GM23338 (cell line): ENCODE results near the gene ACKR1. TPM values are rescaled to one million over a fixed set of nuclear protein-coding genes. Genes with fewer than 3 reads are reported as not detected.

Source experiments
- ATAC-seq: fragments of 200-7000 bp; cut with Tn5 transposase; 3 replicates; pipeline ENCODE4 v1.9.1; 2020
- DNase-seq: peaks from one replicate; pipeline ENCODE4 v3.0.0-alpha.2; 2015; ENCODE audit warnings: low spot score
- H2AFZ ChIP-seq: fragments of 200-600 bp; sonication (generic); 2 replicates; pipeline ENCODE4 v1.8.0; 2016; ENCODE audit warnings: antibody characterized with exemption, mild to moderate bottlenecking, moderate library complexity
- H3F3A ChIP-seq: fragments of 200-600 bp; sonication (generic); replicated peaks from 2 replicates; pipeline ENCODE4 v1.8.0; 2017; ENCODE audit warnings: antibody characterized with exemption, mixed run types, low read depth
- H3K27ac ChIP-seq: fragments of 200-600 bp; sonication (generic); 2 replicates; pipeline ENCODE4 v1.6.1; 2016; ENCODE audit warnings: low read depth
- H3K27me3 ChIP-seq: fragments of 200-600 bp; sonication (generic); 2 replicates; pipeline ENCODE4 v1.8.0; 2016; ENCODE audit warnings: mild to moderate bottlenecking, mixed run types, moderate library complexity; ENCODE audit not compliant: insufficient read depth
- H3K36me3 ChIP-seq: fragments of 200-600 bp; sonication (generic); 2 replicates; pipeline ENCODE4 v1.8.0; 2016; ENCODE audit warnings: mild to moderate bottlenecking; ENCODE audit not compliant: insufficient read depth
- H3K4me1 ChIP-seq: fragments of 200-600 bp; sonication (generic); 2 replicates; pipeline ENCODE4 v1.8.0; 2016; ENCODE audit warnings: mild to moderate bottlenecking, moderate library complexity; ENCODE audit not compliant: insufficient read depth
- H3K4me2 ChIP-seq: fragments of 200-600 bp; sonication (generic); 2 replicates; pipeline ENCODE4 v1.7.1; 2017; ENCODE audit warnings: mixed run types
- H3K4me3 ChIP-seq: fragments of 200-600 bp; sonication (generic); 2 replicates; pipeline ENCODE4 v1.6.1; 2016; ENCODE audit warnings: mixed run types
- H3K79me2 ChIP-seq: fragments of 200-600 bp; sonication (generic); replicated peaks from 2 replicates; pipeline ENCODE4 v1.8.0; 2017; ENCODE audit warnings: mild to moderate bottlenecking; ENCODE audit not compliant: insufficient read depth
- H3K9me2 ChIP-seq: fragments of 200-600 bp; sonication (generic); 2 replicates; pipeline ENCODE4 v1.8.0; 2017; ENCODE audit not compliant: insufficient read depth
- H4K20me1 ChIP-seq: fragments of 200-600 bp; sonication (generic); replicated peaks from 2 replicates; pipeline ENCODE4 v1.8.0; 2017; ENCODE audit warnings: mild to moderate bottlenecking; ENCODE audit not compliant: insufficient read depth
- H3K27ac Mint-ChIP-seq: 2 replicates; pipeline ENCODE4 v1.8.0; 2020; ENCODE audit warnings: inconsistent platforms, mild to moderate bottlenecking, moderate library complexity, mixed read lengths
- H3K27me3 Mint-ChIP-seq: 3 replicates; pipeline ENCODE4 v1.8.0; 2022; ENCODE audit warnings: low read depth, mild to moderate bottlenecking, moderate library complexity, mixed read lengths, inconsistent platforms; ENCODE audit not compliant: insufficient read depth, poor library complexity
- H3K36me3 Mint-ChIP-seq: 3 replicates; pipeline ENCODE4 v1.8.0; 2021; ENCODE audit warnings: low read depth, mild to moderate bottlenecking, inconsistent platforms, moderate library complexity, mixed read lengths
- H3K4me1 Mint-ChIP-seq: 3 replicates; pipeline ENCODE4 v1.8.0; 2020; ENCODE audit warnings: mild to moderate bottlenecking, inconsistent platforms, mixed read lengths
- H3K4me3 Mint-ChIP-seq: 3 replicates; pipeline ENCODE4 v1.8.0; 2021; ENCODE audit warnings: moderate library complexity, mild to moderate bottlenecking, inconsistent platforms, mixed read lengths
- H3K9me3 Mint-ChIP-seq: 3 replicates; pipeline ENCODE4 v1.8.0; 2020; ENCODE audit warnings: moderate library complexity, mild to moderate bottlenecking, inconsistent platforms, mixed read lengths
- CREB1 ChIP-seq: fragments of 250-450 bp; sonication (Bioruptor Pico); IDR thresholded peaks from 2 replicates; pipeline ENCODE4 v1.5.0; 2020; ENCODE audit warnings: low read depth, mild to moderate bottlenecking, moderate library complexity
- CTCF ChIP-seq, 2 experiments: fragments of 200-600 bp in 1 of 2; sonication (generic) in 1 of 2; conservative IDR thresholded peaks; 2 replicates each; pipeline versions ENCODE4 v1.5.1 to v1.6.1; 2016 to 2017; ENCODE audit warnings: antibody characterized with exemption in 2 of 2, low read depth in 2 of 2, mild to moderate bottlenecking in 2 of 2, moderate library complexity in 1 of 2
- EZH2 ChIP-seq: fragments of 200-600 bp; sonication (generic); IDR thresholded peaks from one replicate; pipeline ENCODE4 v1.8.0; 2017; ENCODE audit warnings: antibody characterized with exemption, mild to moderate bottlenecking, low read depth; ENCODE audit not compliant: unreplicated experiment
- EZH2phosphoT487 ChIP-seq: fragments of 200-600 bp; sonication (generic); IDR thresholded peaks from one replicate; pipeline ENCODE4 v1.8.1; 2018; ENCODE audit warnings: antibody characterized with exemption; ENCODE audit not compliant: unreplicated experiment
- ZNF114 ChIP-seq: fragments of 250-450 bp; sonication (Bioruptor Pico); IDR thresholded peaks from 2 replicates; pipeline ENCODE4 v1.5.0; 2020; ENCODE audit warnings: mild to moderate bottlenecking, moderate library complexity
- polyA plus RNA-seq: library from polyadenylated mRNA; unstranded; fragments of >200 nt; fragmentation: Nextera tagmentation; extraction: Ambion mirVana; gene quantifications from 2 replicates; pipeline ENCODE4 v1.2.1, GENCODE V29; 2016
- total RNA-seq: library from RNA; depleted of rRNA; stranded (reverse); fragments of >200 nt; shearing (Covaris generic); gene quantifications from 2 replicates; pipeline ENCODE4 v1.2.3, GENCODE V29; 2014
- TF ChIP-seq, protein P1 (sequence below): fragments of 250-450 bp; sonication (Bioruptor Pico); IDR thresholded peaks from 2 replicates; pipeline ENCODE4 v1.5.0; 2020; ENCODE audit warnings: mild to moderate bottlenecking, moderate library complexity
- TF ChIP-seq, protein P2 (sequence below): IDR thresholded peaks from one replicate; pipeline ENCODE4 v1.6.1; 2018; ENCODE audit warnings: antibody characterized with exemption; ENCODE audit not compliant: unreplicated experiment

ACKR1 gene
- total and polyA plus RNA-seq, 2 experiments from 2014 or later, result 0.29 TPM; not detected in 1

DNA sequence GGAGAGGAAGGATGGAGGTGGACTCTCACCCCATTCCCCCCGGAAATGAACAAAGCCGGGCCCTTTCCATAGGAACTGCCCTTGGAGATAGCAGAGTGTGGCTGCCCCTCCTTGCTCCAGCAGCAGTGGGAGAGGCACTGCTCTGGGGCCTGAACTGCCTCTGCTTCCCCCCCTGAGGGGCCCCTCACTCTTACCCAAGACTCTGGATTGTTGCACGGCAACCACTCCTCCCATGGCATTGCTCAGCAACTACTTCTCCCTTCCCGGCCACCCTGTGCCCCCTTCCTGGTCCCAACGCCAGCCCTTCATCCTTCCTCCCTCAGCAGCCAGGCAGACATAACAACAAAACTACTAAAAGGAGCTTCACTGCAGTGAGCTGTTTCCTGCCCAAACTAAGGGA lies 3.0 kb upstream of the ACKR1 start:
- Mint-ChIP-seq H3K36me3 (no peaks in the 10 kb centered on the region; the same call in 2 of the 3 replicates), H3K9me3 (no peaks in the 10 kb centered on the region), H3K27me3 (peaks cover 6% of the 10 kb centered on the region), H3K4me3 (no peak overlapping the region), H3K4me1 (peaks cover 45% of the 10 kb centered on the region), H3K27ac (no peak overlapping the region)
- TF ChIP-seq CTCF (conservative IDR thresholded peaks at IDR 0.05; ENCODE audit: low read depth in 2 of 2), result no peak
- Histone ChIP-seq H3K4me2 (no peak overlapping the region), H3K4me1 (peaks cover 3% of the 10 kb centered on the region; the same call in 1 of the 2 replicates), H2AFZ (no peak overlapping the region), H3K27ac (no peak overlapping the region), H3F3A (no peaks in the 10 kb centered on the region), H3K79me2 (no peaks in the 10 kb centered on the region), H3K36me3 (no peaks in the 10 kb centered on the region; the same call in 1 of the 2 replicates), H4K20me1 (no peaks in the 10 kb centered on the region), H3K9me2 (no peaks in the 10 kb centered on the region), H3K27me3 (no peaks in the 10 kb centered on the region), H3K4me3 (no peak overlapping the region)
- ATAC-seq, result no peak
- no peak for DNase-seq

DNA sequence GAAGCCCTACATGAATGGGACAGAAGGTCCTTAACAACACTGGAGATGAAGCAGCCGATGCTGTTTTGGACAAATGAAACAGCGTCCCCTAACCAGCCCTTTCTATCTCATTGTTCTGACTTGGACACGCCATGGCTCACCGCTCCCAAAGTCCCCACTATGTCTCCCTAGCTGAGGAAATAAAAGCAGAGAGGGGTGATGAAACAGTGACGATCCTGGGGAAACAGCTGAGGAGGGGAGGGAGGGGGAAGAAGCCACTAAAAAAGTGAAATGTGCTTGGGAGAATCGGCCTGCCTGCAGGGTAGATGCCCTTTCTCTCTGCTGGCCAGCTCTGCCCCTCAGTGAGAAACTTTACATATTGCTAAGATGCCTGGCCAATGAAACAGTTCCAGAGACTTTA lies 1.1 kb upstream of the ACKR1 start:
- Mint-ChIP-seq H3K27ac (no peak overlapping the region), H3K36me3 (no peaks in the 10 kb centered on the region; the same call in 2 of the 3 replicates), H3K4me3 (no peak overlapping the region), H3K27me3 (peaks cover 10% of the 10 kb centered on the region), H3K9me3 (no peaks in the 10 kb centered on the region), H3K4me1 (peaks cover 44% of the 10 kb centered on the region)
- no peak overlapping the region for H3K4me2 ChIP-seq
- no peak for DNase-seq
- no peaks in the 10 kb centered on the region for H3F3A ChIP-seq
- H2AFZ ChIP-seq, result no peak overlapping the region
- no peaks in the 10 kb centered on the region for H3K79me2 ChIP-seq
- H3K4me3 ChIP-seq, result no peak overlapping the region
- no peaks in the 10 kb centered on the region for H4K20me1 ChIP-seq
- ATAC-seq, result no peak
- H3K9me2 ChIP-seq, result no peaks in the 10 kb centered on the region
- no peak overlapping the region for H3K27ac ChIP-seq
- H3K36me3 ChIP-seq, result no peaks in the 10 kb centered on the region
- H3K27me3 ChIP-seq, result no peaks in the 10 kb centered on the region
- H3K4me1 ChIP-seq, result peaks cover 5% of the 10 kb centered on the region
- TF ChIP-seq CTCF (conservative IDR thresholded peaks at IDR 0.05; ENCODE audit: low read depth in 2 of 2) (no peak), EZH2phosphoT487 (no peak), ZNF114 (no peak), CREB1 (CRISPR knock-in tag) (no peak), EZH2 (no peak)
- TF ChIP-seq, protein P1, sequence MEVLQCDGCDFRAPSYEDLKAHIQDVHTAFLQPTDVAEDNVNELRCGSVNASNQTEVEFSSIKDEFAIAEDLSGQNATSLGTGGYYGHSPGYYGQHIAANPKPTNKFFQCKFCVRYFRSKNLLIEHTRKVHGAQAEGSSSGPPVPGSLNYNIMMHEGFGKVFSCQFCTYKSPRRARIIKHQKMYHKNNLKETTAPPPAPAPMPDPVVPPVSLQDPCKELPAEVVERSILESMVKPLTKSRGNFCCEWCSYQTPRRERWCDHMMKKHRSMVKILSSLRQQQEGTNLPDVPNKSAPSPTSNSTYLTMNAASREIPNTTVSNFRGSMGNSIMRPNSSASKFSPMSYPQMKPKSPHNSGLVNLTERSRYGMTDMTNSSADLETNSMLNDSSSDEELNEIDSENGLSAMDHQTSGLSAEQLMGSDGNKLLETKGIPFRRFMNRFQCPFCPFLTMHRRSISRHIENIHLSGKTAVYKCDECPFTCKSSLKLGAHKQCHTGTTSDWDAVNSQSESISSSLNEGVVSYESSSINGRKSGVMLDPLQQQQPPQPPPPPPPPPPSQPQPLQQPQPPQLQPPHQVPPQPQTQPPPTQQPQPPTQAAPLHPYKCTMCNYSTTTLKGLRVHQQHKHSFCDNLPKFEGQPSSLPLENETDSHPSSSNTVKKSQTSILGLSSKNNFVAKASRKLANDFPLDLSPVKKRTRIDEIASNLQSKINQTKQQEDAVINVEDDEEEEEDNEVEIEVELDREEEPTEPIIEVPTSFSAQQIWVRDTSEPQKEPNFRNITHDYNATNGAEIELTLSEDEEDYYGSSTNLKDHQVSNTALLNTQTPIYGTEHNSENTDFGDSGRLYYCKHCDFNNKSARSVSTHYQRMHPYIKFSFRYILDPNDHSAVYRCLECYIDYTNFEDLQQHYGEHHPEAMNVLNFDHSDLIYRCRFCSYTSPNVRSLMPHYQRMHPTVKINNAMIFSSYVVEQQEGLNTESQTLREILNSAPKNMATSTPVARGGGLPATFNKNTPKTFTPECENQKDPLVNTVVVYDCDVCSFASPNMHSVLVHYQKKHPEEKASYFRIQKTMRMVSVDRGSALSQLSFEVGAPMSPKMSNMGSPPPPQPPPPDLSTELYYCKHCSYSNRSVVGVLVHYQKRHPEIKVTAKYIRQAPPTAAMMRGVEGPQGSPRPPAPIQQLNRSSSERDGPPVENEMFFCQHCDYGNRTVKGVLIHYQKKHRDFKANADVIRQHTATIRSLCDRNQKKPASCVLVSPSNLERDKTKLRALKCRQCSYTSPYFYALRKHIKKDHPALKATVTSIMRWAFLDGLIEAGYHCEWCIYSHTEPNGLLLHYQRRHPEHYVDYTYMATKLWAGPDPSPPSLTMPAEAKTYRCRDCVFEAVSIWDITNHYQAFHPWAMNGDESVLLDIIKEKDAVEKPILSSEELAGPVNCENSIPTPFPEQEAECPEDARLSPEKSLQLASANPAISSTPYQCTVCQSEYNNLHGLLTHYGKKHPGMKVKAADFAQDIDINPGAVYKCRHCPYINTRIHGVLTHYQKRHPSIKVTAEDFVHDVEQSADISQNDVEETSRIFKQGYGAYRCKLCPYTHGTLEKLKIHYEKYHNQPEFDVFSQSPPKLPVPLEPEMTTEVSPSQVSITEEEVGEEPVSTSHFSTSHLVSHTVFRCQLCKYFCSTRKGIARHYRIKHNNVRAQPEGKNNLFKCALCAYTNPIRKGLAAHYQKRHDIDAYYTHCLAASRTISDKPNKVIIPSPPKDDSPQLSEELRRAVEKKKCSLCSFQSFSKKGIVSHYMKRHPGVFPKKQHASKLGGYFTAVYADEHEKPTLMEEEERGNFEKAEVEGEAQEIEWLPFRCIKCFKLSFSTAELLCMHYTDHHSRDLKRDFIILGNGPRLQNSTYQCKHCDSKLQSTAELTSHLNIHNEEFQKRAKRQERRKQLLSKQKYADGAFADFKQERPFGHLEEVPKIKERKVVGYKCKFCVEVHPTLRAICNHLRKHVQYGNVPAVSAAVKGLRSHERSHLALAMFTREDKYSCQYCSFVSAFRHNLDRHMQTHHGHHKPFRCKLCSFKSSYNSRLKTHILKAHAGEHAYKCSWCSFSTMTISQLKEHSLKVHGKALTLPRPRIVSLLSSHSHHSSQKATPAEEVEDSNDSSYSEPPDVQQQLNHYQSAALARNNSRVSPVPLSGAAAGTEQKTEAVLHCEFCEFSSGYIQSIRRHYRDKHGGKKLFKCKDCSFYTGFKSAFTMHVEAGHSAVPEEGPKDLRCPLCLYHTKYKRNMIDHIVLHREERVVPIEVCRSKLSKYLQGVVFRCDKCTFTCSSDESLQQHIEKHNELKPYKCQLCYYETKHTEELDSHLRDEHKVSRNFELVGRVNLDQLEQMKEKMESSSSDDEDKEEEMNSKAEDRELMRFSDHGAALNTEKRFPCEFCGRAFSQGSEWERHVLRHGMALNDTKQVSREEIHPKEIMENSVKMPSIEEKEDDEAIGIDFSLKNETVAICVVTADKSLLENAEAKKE (CRISPR knock-in tag), result no peak
- TF ChIP-seq, protein P2, sequence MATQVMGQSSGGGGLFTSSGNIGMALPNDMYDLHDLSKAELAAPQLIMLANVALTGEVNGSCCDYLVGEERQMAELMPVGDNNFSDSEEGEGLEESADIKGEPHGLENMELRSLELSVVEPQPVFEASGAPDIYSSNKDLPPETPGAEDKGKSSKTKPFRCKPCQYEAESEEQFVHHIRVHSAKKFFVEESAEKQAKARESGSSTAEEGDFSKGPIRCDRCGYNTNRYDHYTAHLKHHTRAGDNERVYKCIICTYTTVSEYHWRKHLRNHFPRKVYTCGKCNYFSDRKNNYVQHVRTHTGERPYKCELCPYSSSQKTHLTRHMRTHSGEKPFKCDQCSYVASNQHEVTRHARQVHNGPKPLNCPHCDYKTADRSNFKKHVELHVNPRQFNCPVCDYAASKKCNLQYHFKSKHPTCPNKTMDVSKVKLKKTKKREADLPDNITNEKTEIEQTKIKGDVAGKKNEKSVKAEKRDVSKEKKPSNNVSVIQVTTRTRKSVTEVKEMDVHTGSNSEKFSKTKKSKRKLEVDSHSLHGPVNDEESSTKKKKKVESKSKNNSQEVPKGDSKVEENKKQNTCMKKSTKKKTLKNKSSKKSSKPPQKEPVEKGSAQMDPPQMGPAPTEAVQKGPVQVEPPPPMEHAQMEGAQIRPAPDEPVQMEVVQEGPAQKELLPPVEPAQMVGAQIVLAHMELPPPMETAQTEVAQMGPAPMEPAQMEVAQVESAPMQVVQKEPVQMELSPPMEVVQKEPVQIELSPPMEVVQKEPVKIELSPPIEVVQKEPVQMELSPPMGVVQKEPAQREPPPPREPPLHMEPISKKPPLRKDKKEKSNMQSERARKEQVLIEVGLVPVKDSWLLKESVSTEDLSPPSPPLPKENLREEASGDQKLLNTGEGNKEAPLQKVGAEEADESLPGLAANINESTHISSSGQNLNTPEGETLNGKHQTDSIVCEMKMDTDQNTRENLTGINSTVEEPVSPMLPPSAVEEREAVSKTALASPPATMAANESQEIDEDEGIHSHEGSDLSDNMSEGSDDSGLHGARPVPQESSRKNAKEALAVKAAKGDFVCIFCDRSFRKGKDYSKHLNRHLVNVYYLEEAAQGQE, result no peak
